ENCODE measurements around the gene TRPM3. TPM values are rescaled to one million over a fixed set of nuclear protein-coding genes. Genes with fewer than 3 reads are reported as not detected.

Gene TRPM3
- total and polyA plus RNA-seq, 2 of the 8 experiments (the other 6 are each of a cell fraction or from before 2014, with no cell fraction given) = 2.4 to 10.9 TPM

GRCh38 chr9:71048280-71048679 lies 73.1 kb downstream of the TRPM3 start (continued):
- TF ChIP-seq CBX5 (IDR thresholded peaks at IDR 0.05; ENCODE audit: low read depth, low read length) (no peak), RAD21 (IDR thresholded peaks at IDR 0.05 in 1 of 2, conservative IDR thresholded peaks at IDR 0.05 in 1 of 2; ENCODE audit: low read depth in 2 of 2, low read length in 2 of 2) (no peak), CHD7 (IDR thresholded peaks at IDR 0.05; ENCODE audit: insufficient replicate concordance, low read length) (no peak), CHD2 (IDR thresholded peaks at IDR 0.05; ENCODE audit: low read length) (no peak), SP1 (IDR thresholded peaks at IDR 0.05; ENCODE audit: low read depth, low read length) (no peak), ASH2L (IDR thresholded peaks at IDR 0.05; ENCODE audit: low read length) (no peak)

All from H1 (cell line).